ENCODE measurements around the gene DMAP1.
"Not testable (repeated sequence)": the region's sequence is repeated elsewhere in the genome, so short reads cannot be mapped to it uniquely, and the experiment has no call there.

The DMAP1 gene

GRCh38 chr1:44213222-44214112 is at the start of gene DMAP1:
Gene DMAP1, plus strand, starts transcription at chr1:44213471. Its CDS starts 283 bp downstream, at chr1:44213754.
- TF ChIP-seq GATA1 (IDR thresholded peaks at IDR 0.05; ENCODE audit: low read depth, low read length), result no peak
- TF ChIP-seq POLR2A (IDR thresholded peaks at IDR 0.05; ENCODE audit: low read length), result peak; percentile 54
- peak; percentile 92 to 93 for DNase-seq

GRCh38 chr1:44168520-44169098 is 44.7 kb upstream of the DMAP1 start:
- no peak for TF ChIP-seq POLR2A (IDR thresholded peaks at IDR 0.05; ENCODE audit: low read length)
- no peak for TF ChIP-seq GATA1 (IDR thresholded peaks at IDR 0.05; ENCODE audit: low read depth, low read length)
- DNase-seq, result no peak

DNA sequence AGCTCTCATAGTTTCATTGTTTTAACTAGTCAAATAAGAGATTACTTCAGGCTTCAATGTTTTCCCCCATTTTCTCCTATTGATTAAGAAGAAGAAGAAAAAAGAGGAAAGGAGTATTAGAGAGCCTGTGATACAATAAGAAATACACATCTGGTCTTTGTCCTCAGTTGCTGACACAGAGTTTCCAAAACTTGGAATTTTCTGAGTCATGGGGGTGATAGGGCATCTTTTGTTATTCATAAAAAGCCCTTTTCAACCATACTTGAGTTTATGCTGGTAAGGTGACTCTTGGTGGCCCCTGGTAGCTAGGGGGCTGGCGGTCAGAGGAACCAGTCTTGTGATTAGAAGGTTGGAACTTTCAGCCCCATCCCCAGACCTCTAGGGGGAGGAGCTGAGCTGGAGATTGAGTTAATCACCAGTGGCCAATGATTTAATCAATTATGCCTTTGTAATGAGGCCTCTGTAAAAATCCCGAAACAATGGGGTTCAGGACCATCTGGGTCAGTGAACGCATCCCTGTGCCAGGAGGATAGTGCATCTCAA is 42.9 kb upstream of the DMAP1 start:
- TF ChIP-seq POLR2A (IDR thresholded peaks at IDR 0.05; ENCODE audit: low read length) (no peak), GATA1 (IDR thresholded peaks at IDR 0.05; ENCODE audit: low read depth, low read length) (no peak)
- DNase-seq, result no peak

- DNase-seq, result no peak
- TF ChIP-seq POLR2A (IDR thresholded peaks at IDR 0.05; ENCODE audit: low read length) (no peak), GATA1 (IDR thresholded peaks at IDR 0.05; ENCODE audit: low read depth, low read length) (no peak)
Observed at GRCh38 chr1:44174630-44175029, 38.6 kb upstream of the DMAP1 start.

DNA sequence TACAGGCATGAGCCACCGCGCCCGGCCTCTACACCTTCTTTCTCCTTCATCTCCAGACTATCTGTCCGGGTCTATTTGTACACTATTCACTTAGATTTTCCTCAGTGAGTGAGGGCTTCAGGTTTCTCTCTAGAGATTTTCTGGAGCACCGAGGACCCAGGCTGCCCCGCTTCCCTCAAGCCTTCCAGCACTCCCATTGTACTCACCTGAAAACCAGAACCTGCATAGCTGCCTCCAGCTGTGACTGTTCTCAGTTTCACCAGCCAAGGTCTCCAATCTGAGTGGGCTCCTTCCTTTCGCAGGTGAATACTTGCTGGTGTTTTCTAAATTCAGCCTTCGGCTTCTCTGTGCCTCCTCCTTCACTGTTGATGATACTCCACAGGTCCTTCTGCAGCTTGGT is 12.9 kb upstream of the DMAP1 start:
- no peak for TF ChIP-seq POLR2A (IDR thresholded peaks at IDR 0.05; ENCODE audit: low read length)
- no peak for TF ChIP-seq GATA1 (IDR thresholded peaks at IDR 0.05; ENCODE audit: low read depth, low read length)
- no peak for DNase-seq

DNA sequence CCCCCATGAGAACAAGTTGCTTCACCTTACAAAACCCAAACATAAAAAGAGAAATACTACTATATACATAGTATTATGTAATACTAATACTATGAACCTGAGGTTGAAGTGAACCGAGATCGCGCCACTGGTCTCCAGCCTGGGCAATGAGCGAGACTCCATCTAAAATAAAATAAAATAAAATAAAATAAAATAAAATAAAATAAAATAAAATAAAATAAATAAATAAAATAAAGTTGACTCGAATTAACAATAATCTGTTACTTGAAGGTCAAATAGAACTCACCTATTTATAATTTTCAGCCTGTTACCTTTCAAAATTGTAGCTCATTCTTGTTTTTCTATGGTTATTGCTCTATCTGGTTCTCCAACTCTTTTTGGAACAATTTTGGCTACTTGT is 6.7 kb upstream of the DMAP1 start:
- not testable (repeated sequence) for DNase-seq

DNA sequence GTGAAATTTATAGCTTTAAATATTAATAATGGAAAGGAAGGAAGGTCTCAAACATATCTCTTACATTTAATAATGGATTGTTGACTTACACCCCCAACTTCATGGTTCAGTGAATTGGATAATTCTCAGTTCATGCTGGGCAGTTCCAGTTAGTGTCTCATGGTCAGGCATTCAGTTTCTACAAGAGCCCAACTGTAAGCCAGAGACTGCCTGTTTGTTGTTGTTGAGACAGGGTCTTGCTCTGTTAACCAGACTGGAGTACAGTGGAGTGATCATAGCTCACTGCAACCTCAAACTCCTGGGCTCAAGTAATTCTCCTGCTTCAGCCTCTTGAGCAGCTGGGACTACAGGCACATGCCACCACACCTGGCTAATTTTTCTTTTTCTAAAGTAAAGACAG is 5.0 kb upstream of the DMAP1 start:
- TF ChIP-seq POLR2A (IDR thresholded peaks at IDR 0.05; ENCODE audit: low read length), result no peak
- no peak for TF ChIP-seq GATA1 (IDR thresholded peaks at IDR 0.05; ENCODE audit: low read depth, low read length)
- DNase-seq, result no peak

DNA sequence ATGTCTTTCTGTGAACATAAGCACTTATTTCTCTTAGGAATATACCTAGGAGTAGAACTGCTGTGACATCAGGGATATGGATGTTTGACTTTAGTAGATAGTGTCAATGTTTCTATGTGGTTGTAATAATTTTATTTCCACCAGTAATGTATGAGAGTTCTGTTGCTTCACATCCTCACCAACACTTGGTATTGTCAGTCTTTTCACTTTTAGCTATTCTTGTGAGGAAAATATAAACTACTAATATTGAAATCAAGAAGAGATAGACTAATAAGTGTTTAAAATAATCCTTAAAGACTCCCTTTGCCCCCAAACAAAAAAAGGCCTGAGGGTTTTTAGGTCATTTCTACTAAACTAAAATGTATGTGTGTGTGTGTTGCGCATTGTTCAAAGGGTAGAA is 2.7 kb upstream of the DMAP1 start:
- no peak for DNase-seq
- no peak for TF ChIP-seq POLR2A (IDR thresholded peaks at IDR 0.05; ENCODE audit: low read length)
- no peak for TF ChIP-seq GATA1 (IDR thresholded peaks at IDR 0.05; ENCODE audit: low read depth, low read length)

DNA sequence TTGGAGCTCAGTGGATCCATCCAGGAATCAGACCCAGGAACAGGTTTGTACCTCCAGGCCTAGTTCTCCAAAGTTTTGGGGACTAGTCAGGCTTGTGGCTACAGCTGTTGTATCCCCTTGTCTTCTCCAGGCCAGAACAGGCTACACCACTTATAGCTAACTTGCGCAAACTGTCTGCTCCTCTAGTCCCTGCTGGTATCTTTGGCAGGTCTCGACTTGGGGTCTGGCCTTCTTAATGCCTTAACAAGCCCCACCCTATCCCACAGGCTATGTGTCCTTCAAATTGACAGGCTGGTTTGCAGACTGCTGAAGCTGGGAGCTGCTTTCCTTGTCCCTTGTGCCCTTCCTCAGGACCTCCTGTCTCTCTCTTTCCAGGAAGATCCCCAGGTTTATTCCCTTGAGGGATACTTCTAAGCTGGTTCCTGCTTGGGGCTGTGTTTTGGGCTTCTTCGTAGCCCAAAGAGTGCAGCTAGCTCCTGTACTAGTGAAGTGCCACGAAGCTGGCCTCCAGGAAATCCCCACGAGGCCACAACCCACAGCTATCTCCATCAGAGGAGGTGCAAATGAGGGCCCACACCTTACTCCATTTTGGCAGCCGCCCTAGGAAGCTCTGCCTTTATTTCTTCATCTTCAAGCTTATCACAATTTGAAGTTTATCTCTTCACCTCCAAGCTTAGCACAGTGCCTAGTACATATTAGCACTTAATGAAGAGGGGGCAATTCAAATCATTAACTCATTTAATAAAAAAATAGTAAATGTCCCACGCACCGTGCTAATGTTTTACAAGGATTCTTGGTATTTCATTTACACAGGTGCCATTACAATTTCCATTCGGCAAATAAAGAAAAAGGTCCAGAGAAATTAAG is 683 bp upstream of the DMAP1 start:
- TF ChIP-seq POLR2A (IDR thresholded peaks at IDR 0.05; ENCODE audit: low read length), result no peak
- no peak for TF ChIP-seq GATA1 (IDR thresholded peaks at IDR 0.05; ENCODE audit: low read depth, low read length)
- peak; percentile 57 to 66 for DNase-seq

- DNase-seq, result peak; percentile 72 to 87
- TF ChIP-seq GATA1 (IDR thresholded peaks at IDR 0.05; ENCODE audit: low read depth, low read length), result no peak
- no peak for TF ChIP-seq POLR2A (IDR thresholded peaks at IDR 0.05; ENCODE audit: low read length)
Observed at GRCh38 chr1:44217809-44218410, 4.6 kb downstream of the DMAP1 start.

DNA sequence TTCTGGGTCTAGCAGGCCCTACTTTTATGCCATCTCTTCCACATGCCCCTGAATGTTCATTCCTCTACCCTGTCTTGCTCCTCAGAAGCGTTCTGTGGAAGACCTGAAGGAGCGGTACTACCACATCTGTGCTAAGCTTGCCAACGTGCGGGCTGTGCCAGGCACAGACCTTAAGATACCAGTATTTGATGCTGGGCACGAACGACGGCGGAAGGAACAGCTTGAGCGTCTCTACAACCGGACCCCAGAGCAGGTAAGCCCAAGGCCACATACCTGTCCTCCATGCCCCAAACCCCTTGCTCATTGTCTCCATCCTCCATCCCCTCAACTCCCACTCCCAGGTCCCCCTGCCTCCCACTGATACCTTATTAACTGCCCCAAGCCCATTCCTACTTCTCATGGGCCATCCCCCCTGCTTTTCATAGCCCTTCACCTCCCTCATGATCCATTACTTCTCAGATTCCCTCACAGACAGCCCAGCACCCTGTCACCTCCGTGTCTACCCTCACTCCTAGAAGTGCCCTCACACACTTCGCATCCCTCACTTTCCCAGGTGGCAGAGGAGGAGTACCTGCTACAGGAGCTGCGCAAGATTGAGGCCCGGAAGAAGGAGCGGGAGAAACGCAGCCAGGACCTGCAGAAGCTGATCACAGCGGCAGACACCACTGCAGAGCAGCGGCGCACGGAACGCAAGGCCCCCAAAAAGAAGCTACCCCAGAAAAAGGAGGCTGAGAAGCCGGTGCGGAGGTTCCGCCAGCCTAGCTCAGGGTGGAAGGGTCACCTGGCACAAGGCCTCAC is 5.4 kb downstream of the DMAP1 start:
- no peak for DNase-seq
- TF ChIP-seq GATA1 (IDR thresholded peaks at IDR 0.05; ENCODE audit: low read depth, low read length), result no peak
- TF ChIP-seq POLR2A (IDR thresholded peaks at IDR 0.05; ENCODE audit: low read length), result no peak

- TF ChIP-seq POLR2A (IDR thresholded peaks at IDR 0.05; ENCODE audit: low read length) (no peak), GATA1 (IDR thresholded peaks at IDR 0.05; ENCODE audit: low read depth, low read length) (no peak)
- DNase-seq, result no peak
Observed at GRCh38 chr1:44219301-44219626, 6.0 kb downstream of the DMAP1 start.
